GM12891 (cell line): ENCODE data around the gene S100A2.
"Not testable (repeated sequence)": the region's sequence is repeated elsewhere in the genome, so short reads cannot be mapped to it uniquely, and the experiment has no call there.

Source experiments
- SPI1 ChIP-seq: IDR thresholded peaks from 2 replicates; pipeline ENCODE4 v1.6.1; 2011; ENCODE audit warnings: low read depth, low read length, control low read depth
- TAF1 ChIP-seq: IDR thresholded peaks from 2 replicates; pipeline ENCODE4 v1.6.1; 2011; ENCODE audit warnings: low read depth, low read length, control low read depth

GRCh38 chr1:153583514-153583913 lies 17.9 kb upstream of the S100A2 start:
- TF ChIP-seq SPI1, TAF1: not testable (repeated sequence)
